ENCODE results near the gene EBNA1BP2. TPM values are rescaled to one million over a fixed set of nuclear protein-coding genes. Genes with fewer than 3 reads are reported as not detected.
"Not testable (repeated sequence)": the region's sequence is repeated elsewhere in the genome, so short reads cannot be mapped to it uniquely, and the experiment has no call there.

EBNA1BP2 gene
- total and polyA plus RNA-seq, 2 of the 13 experiments (the other 11 are each of a cell fraction or from before 2014, with no cell fraction given), result 27.1 to 102 TPM

DNA sequence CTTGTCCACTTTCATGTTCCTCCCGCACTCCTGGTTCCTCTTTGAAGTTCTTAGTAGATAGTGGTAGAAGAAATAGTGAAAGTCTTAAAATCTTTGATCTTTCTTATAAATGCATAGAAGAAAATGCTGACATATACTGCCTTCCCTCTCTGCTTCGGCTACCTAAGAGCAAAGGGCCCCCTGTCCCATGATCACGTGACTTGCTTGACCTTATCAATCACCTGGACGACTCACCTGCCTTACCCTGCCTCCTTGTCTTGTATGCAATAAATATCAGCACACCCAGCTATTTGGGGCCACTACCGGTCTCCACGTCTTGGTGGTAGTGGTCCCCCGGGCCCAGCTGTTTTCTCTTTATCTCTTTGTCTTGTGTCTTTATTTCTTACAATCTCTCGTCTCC, 32.8 kb downstream of the EBNA1BP2 start:
- POLR2A ChIA-PET; H3K36me3 ChIP-seq (replicated peaks in 1 of 2; ENCODE audit: control insufficient read depth in 1 of 2, insufficient read depth in 2 of 2, low read length in 2 of 2); in situ Hi-C loops (cut with HindIII; ENCODE audit: extremely low pct_ligation_motif_present, low pct_unique_long_range_greater_than_20kb); H3K79me2 ChIP-seq (ENCODE audit: insufficient read depth, low read length); FAIRE-seq; intact Hi-C loops (cut with micrococcal nuclease; ENCODE audit: unreplicated experiment); BruUV-seq (replicated peaks); H3K9ac ChIP-seq (ENCODE audit: insufficient read depth, low read depth, low read length); H2AFZ ChIP-seq (ENCODE audit: low read length); ATAC-seq; H3K4me1 ChIP-seq (ENCODE audit: insufficient read depth, low read length); CTCF ChIA-PET (ENCODE audit: low intra/inter-chr PET ratio, low total read pairs); H3K27me3 ChIP-seq (ENCODE audit: control insufficient read depth in 1 of 2, insufficient read depth in 2 of 2, low read length in 2 of 2); H3K4me3 ChIP-seq (replicated peaks in 1 of 3; ENCODE audit: insufficient read depth in 1 of 3, low read depth in 2 of 3, low read length in 3 of 3); H3K4me2 ChIP-seq (ENCODE audit: low read depth, low read length); DNase-seq (ENCODE audit: low spot score); H4K20me1 ChIP-seq (ENCODE audit: insufficient read depth, low read length); H3K27ac ChIP-seq (ENCODE audit: extremely low read length, insufficient read depth, low read length): not testable (repeated sequence)
- peak in 1 of 2 experiments; percentile 24; a peak in 1 of 4 replicates for TF ChIP-seq MAFK (conservative IDR thresholded peaks at IDR 0.05 in 1 of 2, IDR thresholded peaks at IDR 0.05 in 1 of 2; ENCODE audit: low read length in 2 of 2)
- WGBS (ENCODE audit: low lambda C conversion rate), result 94% methylated on average over 8 of the region's 8 CpGs
- peaks cover 14% of the 10 kb centered on the region for H3K9me3 ChIP-seq (ENCODE audit: low read length)

DNA sequence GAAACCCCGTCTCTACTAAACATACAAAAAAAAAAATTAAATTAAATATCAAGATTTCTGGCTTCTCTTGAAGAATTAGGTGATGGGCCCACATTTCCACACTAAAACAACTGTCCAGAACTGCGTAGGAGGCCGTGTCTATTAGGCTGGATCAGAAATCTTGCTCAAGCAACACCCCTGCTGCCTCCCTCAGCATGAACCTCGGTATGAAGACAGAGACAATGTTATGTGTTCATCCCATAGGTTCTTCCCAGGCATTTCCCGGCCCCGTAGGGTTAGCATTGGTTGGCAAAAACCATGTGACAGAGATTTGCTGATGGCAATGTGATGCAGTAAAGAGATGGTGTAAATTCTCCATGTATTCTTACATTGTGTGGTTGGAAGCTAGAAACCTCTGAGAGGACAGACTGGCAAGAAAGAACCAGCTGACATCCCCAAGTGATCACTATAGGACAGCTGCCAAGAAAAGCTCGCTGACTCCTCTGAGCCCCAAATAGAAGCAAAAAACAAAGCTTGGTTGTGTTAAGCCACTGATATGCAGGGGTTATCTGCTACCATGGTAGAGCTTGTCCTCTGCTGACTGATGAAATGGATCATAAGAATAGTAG, 34.5 kb downstream of the EBNA1BP2 start:
- in situ Hi-C loops (cut with HindIII; ENCODE audit: extremely low pct_ligation_motif_present, low pct_unique_long_range_greater_than_20kb), result no loop called here
- 85% methylated on average over 7 of the region's 7 CpGs for WGBS (ENCODE audit: low lambda C conversion rate)

More for the DNA sequence above, 34.5 kb downstream of the EBNA1BP2 start:
- H2AFZ ChIP-seq (ENCODE audit: low read length), result no peak overlapping the region
- H3K9me3 ChIP-seq (ENCODE audit: low read length), result peaks cover 23% of the 10 kb centered on the region
- H4K20me1 ChIP-seq (ENCODE audit: insufficient read depth, low read length), result no peaks in the 10 kb centered on the region; the same call in 1 of the 2 replicates
- no peak for TF ChIP-seq ZC3H13 (CRISPR knock-in tag; IDR thresholded peaks at IDR 0.05)
- H3K4me2 ChIP-seq (ENCODE audit: low read depth, low read length), result no peak overlapping the region
- no peaks in the 10 kb centered on the region for H3K27me3 ChIP-seq (ENCODE audit: control insufficient read depth in 1 of 2, insufficient read depth in 2 of 2, low read length in 2 of 2)
- no peak overlapping the region for H3K27ac ChIP-seq (ENCODE audit: extremely low read length, insufficient read depth, low read length)
- ChIA-PET CTCF (ENCODE audit: low intra/inter-chr PET ratio, low total read pairs) (no interaction called here), POLR2A (no interaction called here)
- H3K4me3 ChIP-seq (replicated peaks in 1 of 3; ENCODE audit: insufficient read depth in 1 of 3, low read depth in 2 of 3, low read length in 3 of 3), result no peak overlapping the region
- no peak overlapping the region for H3K9ac ChIP-seq (ENCODE audit: insufficient read depth, low read depth, low read length)
- peaks cover 16% of the 10 kb centered on the region for H3K4me1 ChIP-seq (ENCODE audit: insufficient read depth, low read length)
- no peaks in the 10 kb centered on the region for H3K36me3 ChIP-seq (replicated peaks in 1 of 2; ENCODE audit: control insufficient read depth in 1 of 2, insufficient read depth in 2 of 2, low read length in 2 of 2)
- ATAC-seq (no peak), FAIRE-seq (no peak), DNase-seq (ENCODE audit: low spot score) (no peak)
- BruUV-seq (replicated peaks), result no TSS peak
- H3K79me2 ChIP-seq (ENCODE audit: insufficient read depth, low read length), result no peaks in the 10 kb centered on the region
- intact Hi-C loops (cut with micrococcal nuclease; ENCODE audit: unreplicated experiment), result no loop called here
